HCT116 (cell line): Measurements from ENCODE around the gene UQCRC1. TPM values are rescaled to one million over a fixed set of nuclear protein-coding genes. Genes with fewer than 3 reads are reported as not detected.

ENCODE experiments used
- ATAC-seq: fragments of 200-7000 bp; cut with Tn5 transposase; 2 replicates; pipeline ENCODE4 v1.9.1; 2020; ENCODE audit warnings: mild to moderate bottlenecking, moderate library complexity
- BruUV-seq: library from RNA; stranded (reverse); fragments of 400-500 nt; replicated peaks from 2 replicates; lab custom pipeline; 2021; lab: Mats Ljungman, UMichigan
- CTCF ChIA-PET: fragments of 300-600 bp; sonication (Branson Sonifier 250); formaldehyde crosslinking; loops from one replicate; lab custom pipeline; 2021; ENCODE audit warnings: antibody characterized with exemption; lab: Charles Lee
- POLR2A ChIA-PET: fragments of 300-600, 350-600 bp; sonication (Branson Sonifier 250); formaldehyde crosslinking; loops from one replicate; lab custom pipeline; 2021; ENCODE audit warnings: antibody characterized with exemption; lab: Charles Lee
- RAD21 ChIA-PET, 2 experiments: fragments of 300-600 bp; sonication (Branson Sonifier 250); formaldehyde crosslinking; loops; one replicate each; lab custom pipeline; 2023; ENCODE audit warnings: low total read pairs in 2 of 2; ENCODE audit not compliant: uncharacterized antibody in 2 of 2, unreplicated experiment in 2 of 2, low non-redundant PET in 1 of 2; lab: Charles Lee
- DNase-seq: peaks from one replicate; pipeline ENCODE4 v3.0.0-alpha.2; 2010; ENCODE audit warnings: low read depth, low spot score
- H2AFZ ChIP-seq: fragments of 200-600 bp; shearing (Covaris generic), sonication (generic); 2 replicates; pipeline ENCODE4 v1.6.1; 2017; ENCODE audit warnings: low read depth, mixed run types, mixed read lengths, antibody characterized with exemption, low read length; ENCODE audit not compliant: poor library complexity, severe bottlenecking
- H3K27ac ChIP-seq: 2 replicates; pipeline ENCODE4 v1.5.1; 2012; ENCODE audit warnings: low read depth, low read length
- H3K27me3 ChIP-seq: fragments of 200-600 bp; sonication (generic); 2 replicates; pipeline ENCODE4 v1.6.1; 2016; ENCODE audit warnings: mixed run types, low read length, mixed read lengths; ENCODE audit not compliant: insufficient read depth
- H3K36me3 ChIP-seq, 2 experiments: fragments of 200-500 bp in 1 of 2; fragments of 200-600 bp in 1 of 2; sonication (Bioruptor generic) in 1 of 2; sonication (generic) in 1 of 2; 2 replicates each; pipeline versions ENCODE4 v1.5.1 to v1.6.1; 2014 to 2016; ENCODE audit warnings: low read length in 2 of 2, inconsistent platforms in 1 of 2, mixed read lengths in 1 of 2, mixed run types in 1 of 2; ENCODE audit not compliant: insufficient read depth in 2 of 2, control insufficient read depth in 1 of 2
- H3K4me1 ChIP-seq, 2 experiments: fragments of 200-600 bp in 1 of 2; sonication (generic) in 1 of 2; 2 replicates each; pipeline versions ENCODE4 v1.5.1 to v1.6.1; 2012 to 2017; ENCODE audit warnings: low read length in 2 of 2, inconsistent platforms in 1 of 2, mild to moderate bottlenecking in 1 of 2, mixed read lengths in 1 of 2, mixed run types in 1 of 2, moderate library complexity in 1 of 2; ENCODE audit not compliant: insufficient read depth in 2 of 2, control insufficient read depth in 1 of 2
- H3K4me2 ChIP-seq: fragments of 200-600 bp; sonication (generic); 2 replicates; pipeline ENCODE4 v1.6.1; 2017; ENCODE audit warnings: mixed run types, low read length, mixed read lengths
- H3K4me3 ChIP-seq, 2 experiments: fragments of 200-600 bp in 1 of 2; sonication (generic) in 1 of 2; replicated peaks in 1 of 2; 2 replicates each; pipeline ENCODE4 v1.5.1; 2011 to 2016; ENCODE audit warnings: low read length in 2 of 2, control low read depth in 1 of 2, low read depth in 1 of 2, mild to moderate bottlenecking in 1 of 2, mixed read lengths in 1 of 2, mixed run types in 1 of 2
- H3K79me2 ChIP-seq: fragments of 200-600 bp; sonication (generic); 2 replicates; pipeline ENCODE4 v1.6.1; 2017; ENCODE audit warnings: mild to moderate bottlenecking, mixed run types, low read length, moderate library complexity, mixed read lengths; ENCODE audit not compliant: insufficient read depth
- H3K9ac ChIP-seq: fragments of 200-600 bp; sonication (generic); 2 replicates; pipeline ENCODE4 v1.6.1; 2016; ENCODE audit warnings: low read length, mixed read lengths
- H3K9me2 ChIP-seq: fragments of 200-600 bp; sonication (generic), shearing (Covaris generic); 2 replicates; pipeline ENCODE4 v1.6.1; 2017; ENCODE audit warnings: mixed run types, mild to moderate bottlenecking, moderate library complexity; ENCODE audit not compliant: insufficient read depth
- H3K9me3 ChIP-seq, 2 experiments: fragments of 200-500 bp in 1 of 2; fragments of 200-600 bp in 1 of 2; sonication (Bioruptor generic) in 1 of 2; sonication (generic) in 1 of 2; 2 replicates each; pipeline ENCODE4 v1.6.1; 2014 to 2017; ENCODE audit warnings: low read length in 2 of 2, mixed read lengths in 2 of 2, inconsistent platforms in 1 of 2, low read depth in 1 of 2, mild to moderate bottlenecking in 1 of 2, mixed run types in 1 of 2, moderate library complexity in 1 of 2; ENCODE audit not compliant: control insufficient read depth in 1 of 2, insufficient read depth in 1 of 2
- H4K20me1 ChIP-seq: fragments of 200-600 bp; sonication (generic), shearing (Covaris generic); 2 replicates; pipeline ENCODE4 v1.6.1; 2017; ENCODE audit warnings: mixed run types, mild to moderate bottlenecking, moderate library complexity; ENCODE audit not compliant: insufficient read depth
- ATF3 ChIP-seq: IDR thresholded peaks from 2 replicates; pipeline ENCODE4 v1.6.1; 2012
- CBX3 ChIP-seq: IDR thresholded peaks from 2 replicates; pipeline ENCODE4 v1.6.1; 2012; ENCODE audit warnings: low read depth
- CEBPB ChIP-seq: IDR thresholded peaks from 2 replicates; pipeline ENCODE4 v1.6.1; 2012; ENCODE audit warnings: low read depth
- CTCF ChIP-seq, 3 experiments: fragments of 200-600 bp in 1 of 3; sonication (generic) in 1 of 3; IDR thresholded peaks in 2 of 3; conservative IDR thresholded peaks in 1 of 3; 2 replicates each; pipeline ENCODE4 v1.5.1; 2012 to 2017; ENCODE audit warnings: low read depth in 2 of 3, low read length in 2 of 3, antibody characterized with exemption in 1 of 3, borderline replicate concordance in 1 of 3, control low read depth in 1 of 3, mild to moderate bottlenecking in 1 of 3, mixed read lengths in 1 of 3, mixed run types in 1 of 3, moderate library complexity in 1 of 3; ENCODE audit not compliant: insufficient read depth in 1 of 3
- EZH2 ChIP-seq: fragments of 200-600 bp; sonication (generic); IDR thresholded peaks from 2 replicates; pipeline ENCODE4 v1.6.1; 2017; ENCODE audit warnings: antibody characterized with exemption, mixed run types
- EZH2phosphoT487 ChIP-seq: fragments of 200-600 bp; IDR thresholded peaks from 2 replicates; pipeline ENCODE4 v1.6.1; 2018; ENCODE audit warnings: antibody characterized with exemption, borderline replicate concordance
- RAD21 ChIP-seq: IDR thresholded peaks from 2 replicates; pipeline ENCODE4 v1.6.1; 2012; ENCODE audit warnings: low read depth, mild to moderate bottlenecking
- REST ChIP-seq: IDR thresholded peaks from 2 replicates; pipeline ENCODE4 v1.6.1; 2012; ENCODE audit warnings: low read depth
- intact Hi-C: fragments of 100-400 bp; cut with micrococcal nuclease; formaldehyde crosslinking; loops from 2 replicates; pipeline ENCODE4 v1.10.0; 2022
- total RNA-seq: library from RNA; stranded (reverse); gene quantifications from one replicate; pipeline ENCODE4 v1.2.1, GENCODE V29; 2021; ENCODE audit not compliant: unreplicated experiment

UQCRC1 gene
- total RNA-seq, 1 experiment from 2014 or later: 318 TPM

- DNase-seq: no peak
- ChIA-PET POLR2A (no interaction called here), RAD21 (no interaction called here), CTCF (no interaction called here)
- Histone ChIP-seq H3K9ac (no peak overlapping the region), H3K36me3 (no peaks in the 10 kb centered on the region), H3K4me2 (no peak overlapping the region), H3K9me2 (no peaks in the 10 kb centered on the region), H3K4me3 (no peak overlapping the region), H2AFZ (no peak overlapping the region), H3K27ac (no peak overlapping the region), H3K79me2 (no peaks in the 10 kb centered on the region), H4K20me1 (no peaks in the 10 kb centered on the region), H3K27me3 (no peaks in the 10 kb centered on the region), H3K4me1 (no peaks in the 10 kb centered on the region), H3K9me3 (no peaks in the 10 kb centered on the region)
- intact Hi-C loops: no loop called here
- TF ChIP-seq RAD21: no peak
- no peak for TF ChIP-seq REST
- ATAC-seq: no peak
- BruUV-seq: no TSS peak
Observed at GRCh38 chr3:48647714-48648113, 38.3 kb upstream of the UQCRC1 start.

GRCh38 chr3:48644898-48645760, 35.7 kb upstream of the UQCRC1 start:
- intact Hi-C loops: no loop called here
- CTCF ChIA-PET: no interaction called here
- TF ChIP-seq EZH2phosphoT487: no peak
- no peak for TF ChIP-seq EZH2
- TF ChIP-seq REST: no peak
- TF ChIP-seq CBX3: no peak
- no peak for TF ChIP-seq CTCF (IDR thresholded peaks at IDR 0.05 in 2 of 3, conservative IDR thresholded peaks at IDR 0.05 in 1 of 3; ENCODE audit: borderline replicate concordance in 1 of 3, insufficient read depth in 1 of 3, low read depth in 2 of 3, low read length in 2 of 3)
- no peak for TF ChIP-seq CEBPB
- no peak for TF ChIP-seq ATF3

More at GRCh38 chr3:48644898-48645760, 35.7 kb upstream of the UQCRC1 start:
- H4K20me1 ChIP-seq: no peaks in the 10 kb centered on the region
- H3K4me3 ChIP-seq: no peak overlapping the region
- no peak for DNase-seq
- H3K9ac ChIP-seq: no peak overlapping the region
- no peak overlapping the region for H3K4me2 ChIP-seq
- H3K4me1 ChIP-seq: no peaks in the 10 kb centered on the region
- no peaks in the 10 kb centered on the region for H3K27me3 ChIP-seq
- no peaks in the 10 kb centered on the region for H3K36me3 ChIP-seq
- H3K79me2 ChIP-seq: no peaks in the 10 kb centered on the region
- no TSS peak for BruUV-seq
- no peak overlapping the region for H2AFZ ChIP-seq
- no peaks in the 10 kb centered on the region for H3K9me3 ChIP-seq
- RAD21 ChIA-PET: no interaction called here
- H3K9me2 ChIP-seq: no peaks in the 10 kb centered on the region
- H3K27ac ChIP-seq: no peak overlapping the region
- POLR2A ChIA-PET: no interaction called here
- no peak for ATAC-seq
